HEK293 (cell line): ENCODE data around the gene CDS1.

ENCODE experiments used
- ATF2 ChIP-seq: fragments of 450-650 bp; formaldehyde crosslinking; IDR thresholded peaks from 2 replicates; pipeline ENCODE4 v1.5.1; 2016; ENCODE audit warnings: missing biosample characterization, missing genetic modification characterization, low read depth
- FEZF1 ChIP-seq: fragments of 450-650 bp; formaldehyde crosslinking; IDR thresholded peaks from 2 replicates; pipeline ENCODE4 v1.5.1; 2016; ENCODE audit warnings: missing biosample characterization, missing genetic modification characterization
- KLF1 ChIP-seq: fragments of 450-650 bp; formaldehyde crosslinking; IDR thresholded peaks from 2 replicates; pipeline ENCODE4 v1.5.1; 2016; ENCODE audit warnings: missing biosample characterization, missing genetic modification characterization
- KLF16 ChIP-seq: fragments of 450-650 bp; formaldehyde crosslinking; IDR thresholded peaks from 2 replicates; pipeline ENCODE4 v1.5.1; 2017; ENCODE audit warnings: missing biosample characterization, missing genetic modification characterization
- PRDM4 ChIP-seq: fragments of 450-650 bp; formaldehyde crosslinking; IDR thresholded peaks from 2 replicates; pipeline ENCODE4 v1.5.1; 2017; ENCODE audit warnings: missing biosample characterization, missing genetic modification characterization
- YY1 ChIP-seq: fragments of 450-650 bp; formaldehyde crosslinking; IDR thresholded peaks from 2 replicates; pipeline ENCODE4 v1.5.1; 2018; ENCODE audit warnings: missing biosample characterization, missing genetic modification characterization
- ZBTB21 ChIP-seq: fragments of 450-650 bp; formaldehyde crosslinking; IDR thresholded peaks from 2 replicates; pipeline ENCODE4 v1.5.1; 2017; ENCODE audit warnings: missing biosample characterization, missing genetic modification characterization
- ZNF26 ChIP-seq: fragments of 450-650 bp; formaldehyde crosslinking; IDR thresholded peaks from 2 replicates; pipeline ENCODE4 v1.5.1; 2016; ENCODE audit warnings: missing biosample characterization, missing genetic modification characterization
- ZNF280C ChIP-seq: fragments of 450-650 bp; formaldehyde crosslinking; IDR thresholded peaks from 2 replicates; pipeline ENCODE4 v1.5.1; 2016; ENCODE audit warnings: missing biosample characterization, missing genetic modification characterization
- ZNF394 ChIP-seq: fragments of 450-650 bp; formaldehyde crosslinking; IDR thresholded peaks from 2 replicates; pipeline ENCODE4 v1.5.1; 2016; ENCODE audit warnings: missing biosample characterization, missing genetic modification characterization, mild to moderate bottlenecking, moderate library complexity, borderline replicate concordance
- ZNF510 ChIP-seq: fragments of 450-650 bp; formaldehyde crosslinking; IDR thresholded peaks from 2 replicates; pipeline ENCODE4 v1.5.1; 2018; ENCODE audit warnings: mild to moderate bottlenecking, missing genetic modification characterization, missing biosample characterization; ENCODE audit not compliant: insufficient replicate concordance
- ZNF521 ChIP-seq: fragments of 450-650 bp; formaldehyde crosslinking; IDR thresholded peaks from 2 replicates; pipeline ENCODE4 v1.5.1; 2017; ENCODE audit warnings: missing biosample characterization, mild to moderate bottlenecking, missing genetic modification characterization
- ZNF629 ChIP-seq: fragments of 450-650 bp; formaldehyde crosslinking; IDR thresholded peaks from 2 replicates; pipeline ENCODE4 v1.5.1; 2017; ENCODE audit warnings: missing biosample characterization, missing genetic modification characterization
- ZNF660 ChIP-seq: fragments of 450-650 bp; IDR thresholded peaks from 2 replicates; pipeline ENCODE4 v1.5.1; 2018; ENCODE audit warnings: missing biosample characterization, mild to moderate bottlenecking, missing genetic modification characterization
- ZNF701 ChIP-seq: fragments of 450-650 bp; formaldehyde crosslinking; IDR thresholded peaks from 2 replicates; pipeline ENCODE4 v1.5.1; 2016; ENCODE audit warnings: missing biosample characterization, missing genetic modification characterization
- ZNF704 ChIP-seq: fragments of 450-650 bp; formaldehyde crosslinking; IDR thresholded peaks from 2 replicates; pipeline ENCODE4 v1.5.1; 2016; ENCODE audit warnings: missing biosample characterization, missing genetic modification characterization
- ZNF792 ChIP-seq: fragments of 450-650 bp; formaldehyde crosslinking; IDR thresholded peaks from 2 replicates; pipeline ENCODE4 v1.5.1; 2016; ENCODE audit warnings: missing biosample characterization, missing genetic modification characterization
- TF ChIP-seq, protein P1 (sequence below): fragments of 450-650 bp; formaldehyde crosslinking; IDR thresholded peaks from 2 replicates; pipeline ENCODE4 v1.5.1; 2016; ENCODE audit warnings: missing biosample characterization, missing genetic modification characterization
- TF ChIP-seq, protein P2 (sequence below): IDR thresholded peaks from 2 replicates; pipeline ENCODE4 v1.6.1; 2011; ENCODE audit warnings: mild to moderate bottlenecking, low read depth, low read length, borderline replicate concordance
- TF ChIP-seq, protein P3 (sequence below): fragments of 450-650 bp; formaldehyde crosslinking; conservative IDR thresholded peaks from 2 replicates; pipeline ENCODE4 v1.5.1; 2016; ENCODE audit warnings: low read depth, missing biosample characterization, missing genetic modification characterization

CDS1 gene

DNA sequence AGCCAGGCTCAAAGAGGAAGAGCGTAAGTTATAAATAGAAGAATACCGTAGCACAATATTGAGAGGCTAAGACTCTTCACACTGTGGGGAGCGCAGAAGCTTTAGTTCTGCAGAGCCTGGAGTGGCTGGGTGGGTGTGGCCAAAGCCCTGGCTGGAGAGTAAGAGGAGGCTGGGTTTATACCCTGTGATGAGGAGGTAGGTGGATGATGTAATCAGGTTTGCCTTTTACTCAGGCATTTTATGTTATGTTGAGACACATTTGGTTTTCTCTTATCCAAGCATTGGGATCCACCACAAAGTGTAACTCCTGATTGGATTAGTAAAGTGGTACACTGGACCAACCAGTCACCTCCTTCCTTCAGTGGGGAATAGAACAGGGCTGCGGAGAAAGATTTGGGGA is 13.9 kb downstream of the CDS1 start (continued):
- TF ChIP-seq, protein P1, sequence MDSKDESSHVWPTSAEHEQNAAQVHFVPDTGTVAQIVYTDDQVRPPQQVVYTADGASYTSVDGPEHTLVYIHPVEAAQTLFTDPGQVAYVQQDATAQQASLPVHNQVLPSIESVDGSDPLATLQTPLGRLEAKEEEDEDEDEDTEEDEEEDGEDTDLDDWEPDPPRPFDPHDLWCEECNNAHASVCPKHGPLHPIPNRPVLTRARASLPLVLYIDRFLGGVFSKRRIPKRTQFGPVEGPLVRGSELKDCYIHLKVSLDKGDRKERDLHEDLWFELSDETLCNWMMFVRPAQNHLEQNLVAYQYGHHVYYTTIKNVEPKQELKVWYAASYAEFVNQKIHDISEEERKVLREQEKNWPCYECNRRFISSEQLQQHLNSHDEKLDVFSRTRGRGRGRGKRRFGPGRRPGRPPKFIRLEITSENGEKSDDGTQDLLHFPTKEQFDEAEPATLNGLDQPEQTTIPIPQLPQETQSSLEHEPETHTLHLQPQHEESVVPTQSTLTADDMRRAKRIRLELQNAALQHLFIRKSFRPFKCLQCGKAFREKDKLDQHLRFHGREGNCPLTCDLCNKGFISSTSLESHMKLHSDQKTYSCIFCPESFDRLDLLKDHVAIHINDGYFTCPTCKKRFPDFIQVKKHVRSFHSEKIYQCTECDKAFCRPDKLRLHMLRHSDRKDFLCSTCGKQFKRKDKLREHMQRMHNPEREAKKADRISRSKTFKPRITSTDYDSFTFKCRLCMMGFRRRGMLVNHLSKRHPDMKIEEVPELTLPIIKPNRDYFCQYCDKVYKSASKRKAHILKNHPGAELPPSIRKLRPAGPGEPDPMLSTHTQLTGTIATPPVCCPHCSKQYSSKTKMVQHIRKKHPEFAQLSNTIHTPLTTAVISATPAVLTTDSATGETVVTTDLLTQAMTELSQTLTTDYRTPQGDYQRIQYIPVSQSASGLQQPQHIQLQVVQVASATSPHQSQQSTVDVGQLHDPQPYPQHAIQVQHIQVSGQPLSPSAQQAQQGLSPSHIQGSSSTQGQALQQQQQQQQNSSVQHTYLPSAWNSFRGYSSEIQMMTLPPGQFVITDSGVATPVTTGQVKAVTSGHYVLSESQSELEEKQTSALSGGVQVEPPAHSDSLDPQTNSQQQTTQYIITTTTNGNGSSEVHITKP = peak; percentile 40; the same call in 1 of the 2 replicates
- TF ChIP-seq FEZF1 (tag by site-specific recombination) (peak; percentile 46), ZNF26 (tag by site-specific recombination) (no peak), ZNF704 (tag by site-specific recombination) (no peak), ATF2 (tag by site-specific recombination) (peak; percentile 88), ZNF701 (tag by site-specific recombination) (no peak), PRDM4 (tag by site-specific recombination) (no peak), ZNF660 (tag by site-specific recombination) (peak; percentile 38; the same call in 1 of the 2 replicates), KLF1 (tag by site-specific recombination) (no peak), ZNF629 (tag by site-specific recombination) (peak; percentile 50), ZBTB21 (tag by site-specific recombination) (peak; percentile 27; the same call in 1 of the 2 replicates), ZNF510 (tag by site-specific recombination) (no peak), ZNF521 (tag by site-specific recombination) (no peak), ZNF792 (no peak), KLF16 (tag by site-specific recombination) (no peak), YY1 (tag by site-specific recombination) (no peak), ZNF394 (tag by site-specific recombination) (no peak), ZNF280C (tag by site-specific recombination) (no peak)
- TF ChIP-seq, protein P2, sequence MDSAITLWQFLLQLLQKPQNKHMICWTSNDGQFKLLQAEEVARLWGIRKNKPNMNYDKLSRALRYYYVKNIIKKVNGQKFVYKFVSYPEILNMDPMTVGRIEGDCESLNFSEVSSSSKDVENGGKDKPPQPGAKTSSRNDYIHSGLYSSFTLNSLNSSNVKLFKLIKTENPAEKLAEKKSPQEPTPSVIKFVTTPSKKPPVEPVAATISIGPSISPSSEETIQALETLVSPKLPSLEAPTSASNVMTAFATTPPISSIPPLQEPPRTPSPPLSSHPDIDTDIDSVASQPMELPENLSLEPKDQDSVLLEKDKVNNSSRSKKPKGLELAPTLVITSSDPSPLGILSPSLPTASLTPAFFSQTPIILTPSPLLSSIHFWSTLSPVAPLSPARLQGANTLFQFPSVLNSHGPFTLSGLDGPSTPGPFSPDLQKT = no peak
- TF ChIP-seq, protein P3, sequence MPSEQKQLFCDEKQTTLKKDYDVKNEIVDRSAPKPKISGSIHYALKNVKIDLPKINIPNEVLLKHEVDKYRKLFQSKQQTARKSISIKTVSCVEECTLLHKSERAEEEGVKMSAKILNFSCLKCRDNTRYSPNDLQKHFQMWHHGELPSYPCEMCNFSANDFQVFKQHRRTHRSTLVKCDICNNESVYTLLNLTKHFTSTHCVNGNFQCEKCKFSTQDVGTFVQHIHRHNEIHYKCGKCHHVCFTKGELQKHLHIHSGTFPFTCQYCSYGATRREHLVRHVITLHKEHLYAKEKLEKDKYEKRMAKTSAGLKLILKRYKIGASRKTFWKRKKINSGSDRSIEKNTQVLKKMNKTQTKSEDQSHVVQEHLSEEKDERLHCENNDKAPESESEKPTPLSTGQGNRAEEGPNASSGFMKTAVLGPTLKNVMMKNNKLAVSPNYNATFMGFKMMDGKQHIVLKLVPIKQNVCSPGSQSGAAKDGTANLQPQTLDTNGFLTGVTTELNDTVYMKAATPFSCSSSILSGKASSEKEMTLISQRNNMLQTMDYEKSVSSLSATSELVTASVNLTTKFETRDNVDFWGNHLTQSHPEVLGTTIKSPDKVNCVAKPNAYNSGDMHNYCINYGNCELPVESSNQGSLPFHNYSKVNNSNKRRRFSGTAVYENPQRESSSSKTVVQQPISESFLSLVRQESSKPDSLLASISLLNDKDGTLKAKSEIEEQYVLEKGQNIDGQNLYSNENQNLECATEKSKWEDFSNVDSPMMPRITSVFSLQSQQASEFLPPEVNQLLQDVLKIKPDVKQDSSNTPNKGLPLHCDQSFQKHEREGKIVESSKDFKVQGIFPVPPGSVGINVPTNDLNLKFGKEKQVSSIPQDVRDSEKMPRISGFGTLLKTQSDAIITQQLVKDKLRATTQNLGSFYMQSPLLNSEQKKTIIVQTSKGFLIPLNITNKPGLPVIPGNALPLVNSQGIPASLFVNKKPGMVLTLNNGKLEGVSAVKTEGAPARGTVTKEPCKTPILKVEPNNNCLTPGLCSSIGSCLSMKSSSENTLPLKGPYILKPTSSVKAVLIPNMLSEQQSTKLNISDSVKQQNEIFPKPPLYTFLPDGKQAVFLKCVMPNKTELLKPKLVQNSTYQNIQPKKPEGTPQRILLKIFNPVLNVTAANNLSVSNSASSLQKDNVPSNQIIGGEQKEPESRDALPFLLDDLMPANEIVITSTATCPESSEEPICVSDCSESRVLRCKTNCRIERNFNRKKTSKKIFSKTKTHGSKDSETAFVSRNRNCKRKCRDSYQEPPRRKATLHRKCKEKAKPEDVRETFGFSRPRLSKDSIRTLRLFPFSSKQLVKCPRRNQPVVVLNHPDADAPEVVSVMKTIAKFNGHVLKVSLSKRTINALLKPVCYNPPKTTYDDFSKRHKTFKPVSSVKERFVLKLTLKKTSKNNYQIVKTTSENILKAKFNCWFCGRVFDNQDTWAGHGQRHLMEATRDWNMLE = peak; percentile 47
